ENCODE measurements around the gene PNLIPRP3.

Gene PNLIPRP3

GRCh38 chr10:116486770-116487448 is 59.3 kb downstream of the PNLIPRP3 start:
- in situ Hi-C loops (cut with HindIII; ENCODE audit: low pct_ligation_motif_present, low pct_unique_long_range_greater_than_20kb, low sequenced_read_pairs) = no loop called here
- no peak for DNase-seq

- in situ Hi-C loops (cut with HindIII; ENCODE audit: low pct_ligation_motif_present, low pct_unique_long_range_greater_than_20kb, low sequenced_read_pairs) = no loop called here
- no peak for DNase-seq
These were observed 60.1 kb downstream of the PNLIPRP3 start for GRCh38 chr10:116487522-116488430.

- DNase-seq = no peak
- in situ Hi-C loops (cut with HindIII; ENCODE audit: low pct_ligation_motif_present, low pct_unique_long_range_greater_than_20kb, low sequenced_read_pairs) = no loop called here
These were observed 61.8 kb downstream of the PNLIPRP3 start for GRCh38 chr10:116489460-116489859.

- peak; percentile 56 for DNase-seq
- in situ Hi-C loops (cut with HindIII; ENCODE audit: low pct_ligation_motif_present, low pct_unique_long_range_greater_than_20kb, low sequenced_read_pairs) = no loop called here
These were observed 62.5 kb downstream of the PNLIPRP3 start for GRCh38 chr10:116490028-116490662.

GRCh38 chr10:116504786-116505185 is 77.1 kb downstream of the PNLIPRP3 start:
- in situ Hi-C loops (cut with HindIII; ENCODE audit: low pct_ligation_motif_present, low pct_unique_long_range_greater_than_20kb, low sequenced_read_pairs) = no loop called here
- DNase-seq = no peak

- in situ Hi-C loops (cut with HindIII; ENCODE audit: low pct_ligation_motif_present, low pct_unique_long_range_greater_than_20kb, low sequenced_read_pairs) = no loop called here
- DNase-seq = no peak
These were observed 82.9 kb downstream of the PNLIPRP3 start for GRCh38 chr10:116510565-116510964.

GRCh38 chr10:116511365-116511764 is 83.7 kb downstream of the PNLIPRP3 start:
- DNase-seq = peak; percentile 9
- in situ Hi-C loops (cut with HindIII; ENCODE audit: low pct_ligation_motif_present, low pct_unique_long_range_greater_than_20kb, low sequenced_read_pairs) = no loop called here

GRCh38 chr10:116521424-116522290 is 94.0 kb downstream of the PNLIPRP3 start:
- peak; percentile 61 for DNase-seq
- in situ Hi-C loops (cut with HindIII; ENCODE audit: low pct_ligation_motif_present, low pct_unique_long_range_greater_than_20kb, low sequenced_read_pairs) = no loop called here

- no peak for DNase-seq
- in situ Hi-C loops (cut with HindIII; ENCODE audit: low pct_ligation_motif_present, low pct_unique_long_range_greater_than_20kb, low sequenced_read_pairs) = no loop called here
These were observed 95.2 kb downstream of the PNLIPRP3 start for GRCh38 chr10:116522803-116523381.

GRCh38 chr10:116524736-116525135 is 97.1 kb downstream of the PNLIPRP3 start:
- in situ Hi-C loops (cut with HindIII; ENCODE audit: low pct_ligation_motif_present, low pct_unique_long_range_greater_than_20kb, low sequenced_read_pairs) = no loop called here
- no peak for DNase-seq

- in situ Hi-C loops (cut with HindIII; ENCODE audit: low pct_ligation_motif_present, low pct_unique_long_range_greater_than_20kb, low sequenced_read_pairs) = no loop called here
These were observed 98.6 kb downstream of the PNLIPRP3 start for GRCh38 chr10:116526219-116526618.

More at GRCh38 chr10:116526219-116526618, 98.6 kb downstream of the PNLIPRP3 start:
- DNase-seq = no peak

Data from ACHN (cell line).